HG03457 (cell line): ENCODE results near the gene SSX2IP.
"Not testable (repeated sequence)": the region's sequence is repeated elsewhere in the genome, so short reads cannot be mapped to it uniquely, and the experiment has no call there.

Experiments used
- ATAC-seq: cut with Tn5 transposase; IDR thresholded peaks from one replicate; pipeline ENCODE4 v1.9.1; 2021; ENCODE audit warnings: moderate number of reproducible peaks; ENCODE audit not compliant: unreplicated experiment

The SSX2IP gene, protein sequence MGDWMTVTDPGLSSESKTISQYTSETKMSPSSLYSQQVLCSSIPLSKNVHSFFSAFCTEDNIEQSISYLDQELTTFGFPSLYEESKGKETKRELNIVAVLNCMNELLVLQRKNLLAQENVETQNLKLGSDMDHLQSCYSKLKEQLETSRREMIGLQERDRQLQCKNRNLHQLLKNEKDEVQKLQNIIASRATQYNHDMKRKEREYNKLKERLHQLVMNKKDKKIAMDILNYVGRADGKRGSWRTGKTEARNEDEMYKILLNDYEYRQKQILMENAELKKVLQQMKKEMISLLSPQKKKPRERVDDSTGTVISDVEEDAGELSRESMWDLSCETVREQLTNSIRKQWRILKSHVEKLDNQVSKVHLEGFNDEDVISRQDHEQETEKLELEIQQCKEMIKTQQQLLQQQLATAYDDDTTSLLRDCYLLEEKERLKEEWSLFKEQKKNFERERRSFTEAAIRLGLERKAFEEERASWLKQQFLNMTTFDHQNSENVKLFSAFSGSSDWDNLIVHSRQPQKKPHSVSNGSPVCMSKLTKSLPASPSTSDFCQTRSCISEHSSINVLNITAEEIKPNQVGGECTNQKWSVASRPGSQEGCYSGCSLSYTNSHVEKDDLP

DNA sequence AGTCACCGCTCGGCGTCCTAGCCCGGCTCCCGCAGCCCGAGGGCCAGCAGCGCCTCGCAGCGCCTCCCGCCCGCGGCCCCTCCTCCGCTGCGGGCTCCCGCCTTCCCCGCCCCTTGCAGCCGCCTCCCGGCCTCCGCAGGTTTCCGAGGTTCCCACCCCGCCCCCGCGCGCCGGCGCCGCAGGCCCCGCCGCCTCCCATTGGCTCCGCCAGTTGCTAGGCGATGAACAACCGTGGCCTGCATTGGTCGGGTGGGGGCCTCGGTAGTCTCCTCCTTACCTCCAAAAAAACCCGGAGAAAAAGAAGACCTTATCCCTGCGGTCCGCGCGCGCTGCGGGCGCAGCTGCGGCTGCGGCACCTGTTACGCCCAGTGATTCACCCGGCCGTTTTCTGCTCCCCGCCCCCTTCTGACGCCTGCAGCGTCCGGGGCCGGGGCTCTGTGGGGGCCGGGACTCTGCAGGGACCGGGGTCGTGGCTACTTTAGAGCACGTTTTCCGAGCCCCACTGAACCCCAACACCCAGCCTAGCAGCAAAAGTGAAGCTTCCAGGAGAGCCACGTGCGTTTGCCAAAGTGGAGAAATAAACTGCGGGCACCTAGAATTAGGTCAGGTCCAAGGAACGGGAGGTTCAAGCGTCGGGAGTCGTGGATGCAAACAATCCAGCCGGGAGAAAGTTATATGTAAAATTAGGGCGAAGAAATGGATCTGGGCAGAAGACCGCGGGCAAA is at the start of gene SSX2IP:
SSX2IP (minus strand) TSS at position 65 of the 725 bp plus-strand sequence. CDS start 19,242 bp downstream, outside the sequence.
- peak; percentile 88 for ATAC-seq

DNA sequence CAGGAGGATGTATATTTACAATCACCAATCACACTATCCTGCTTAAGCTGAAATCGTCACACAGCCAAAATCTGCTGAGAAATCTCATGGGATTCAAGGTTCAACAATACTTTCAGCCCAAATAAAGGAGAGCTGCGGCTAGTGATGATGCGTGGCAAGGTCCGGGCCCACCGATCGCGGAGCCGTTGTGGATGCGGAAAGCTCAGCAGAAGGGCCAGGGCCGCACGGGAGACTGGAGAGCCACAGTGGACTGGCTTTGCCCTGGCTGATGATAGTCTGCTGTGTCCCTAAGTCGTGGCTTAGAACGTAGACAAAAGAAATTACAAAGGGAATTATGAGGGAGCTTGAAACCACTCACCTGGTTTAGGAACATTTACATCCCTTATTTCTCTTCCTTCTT is 48.0 kb upstream of the SSX2IP start:
- ATAC-seq: no peak

DNA sequence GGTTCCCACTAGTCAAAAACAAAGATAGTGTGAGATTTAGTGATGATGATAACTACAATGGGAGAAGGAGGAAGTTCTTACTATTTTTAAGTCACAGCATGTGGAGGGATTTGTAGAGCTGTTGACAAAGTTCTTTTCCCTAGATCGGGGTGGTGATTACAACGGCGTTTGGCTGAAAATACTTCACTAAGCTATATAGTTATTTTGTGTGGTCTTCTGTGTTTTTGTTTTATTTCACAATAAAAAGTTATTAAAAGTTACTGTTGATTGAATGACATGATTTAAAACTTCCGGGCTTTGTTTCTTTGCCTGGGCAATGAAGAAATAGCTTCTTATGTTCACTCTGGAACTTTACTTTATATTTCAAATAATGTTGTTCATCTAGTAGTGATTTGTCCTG is 47.3 kb upstream of the SSX2IP start:
- no peak for ATAC-seq

DNA sequence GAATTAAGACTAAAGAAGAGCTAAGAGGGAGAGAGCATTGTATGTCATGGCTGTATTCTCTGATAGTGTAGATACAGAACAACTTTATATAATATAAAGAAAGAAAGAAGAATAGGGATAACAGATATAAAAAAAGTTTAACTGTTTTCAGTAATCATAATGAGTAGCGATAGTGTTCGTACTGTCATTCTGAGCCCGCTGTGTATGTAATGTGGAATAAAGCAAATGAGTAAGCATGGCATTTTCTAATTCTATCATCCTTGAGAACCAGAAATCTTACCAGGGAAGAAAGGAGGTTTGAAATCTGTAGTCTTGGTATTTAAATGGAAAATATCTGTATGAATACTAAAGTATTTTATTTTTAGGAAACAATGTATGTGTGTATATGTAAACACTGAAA is 46.7 kb upstream of the SSX2IP start:
- no peak for ATAC-seq

DNA sequence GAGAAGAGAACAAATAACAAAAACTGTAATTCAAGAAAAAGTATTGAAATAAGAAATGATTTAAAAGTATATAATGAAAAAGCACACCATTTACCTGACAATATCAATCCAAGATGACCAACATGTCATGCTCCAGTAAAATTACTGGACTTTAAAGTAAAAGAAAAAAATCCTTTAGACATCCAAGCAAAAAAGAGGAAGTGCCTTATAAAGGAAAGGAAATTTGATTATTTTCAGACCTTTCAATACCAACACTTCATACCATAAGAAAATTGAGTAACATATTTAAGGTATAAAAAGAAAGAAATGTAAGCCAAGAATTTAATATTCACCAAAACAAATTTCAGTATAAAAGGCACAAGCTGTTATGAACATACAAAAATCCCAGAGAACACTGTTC is 46.2 kb upstream of the SSX2IP start:
- ATAC-seq: no peak

DNA sequence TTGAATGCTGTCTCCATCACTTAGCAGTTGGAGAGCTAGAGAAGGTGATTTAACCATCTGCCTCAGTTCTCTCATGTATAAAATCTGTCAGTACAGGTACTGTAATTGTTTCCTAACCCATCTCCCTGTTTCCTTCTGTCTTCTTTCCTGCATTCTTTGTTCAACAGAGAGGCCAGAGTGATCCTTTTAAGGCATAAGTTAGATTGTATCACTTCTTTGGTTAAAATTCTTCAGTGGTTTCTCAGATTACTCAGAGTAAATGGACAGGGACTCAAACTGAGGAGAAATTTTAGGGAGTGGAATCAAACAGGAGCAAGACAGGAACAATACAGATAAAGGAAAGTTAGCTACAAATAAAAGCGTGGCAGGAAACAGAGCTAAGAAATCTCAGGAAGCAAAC is 45.2 kb upstream of the SSX2IP start:
- ATAC-seq: no peak

DNA sequence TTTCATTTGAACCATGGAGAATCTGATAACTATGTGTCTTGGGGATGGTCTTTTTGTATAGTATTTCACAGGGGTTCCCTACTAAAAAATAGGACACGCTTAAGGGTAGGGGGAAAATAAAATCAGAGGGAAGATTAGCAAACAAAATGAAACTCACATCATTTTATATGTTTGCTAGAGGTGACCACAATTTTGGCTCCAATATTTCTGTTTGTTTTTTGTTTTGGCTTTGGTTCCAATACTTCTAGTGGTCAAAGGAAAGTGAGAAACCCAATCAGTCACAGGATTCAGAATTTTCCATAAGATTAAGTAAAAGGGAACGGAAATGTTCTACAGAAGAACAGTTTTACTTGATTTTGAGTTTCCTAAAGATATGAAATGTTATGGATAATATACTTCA is 42.3 kb upstream of the SSX2IP start:
- no peak for ATAC-seq

DNA sequence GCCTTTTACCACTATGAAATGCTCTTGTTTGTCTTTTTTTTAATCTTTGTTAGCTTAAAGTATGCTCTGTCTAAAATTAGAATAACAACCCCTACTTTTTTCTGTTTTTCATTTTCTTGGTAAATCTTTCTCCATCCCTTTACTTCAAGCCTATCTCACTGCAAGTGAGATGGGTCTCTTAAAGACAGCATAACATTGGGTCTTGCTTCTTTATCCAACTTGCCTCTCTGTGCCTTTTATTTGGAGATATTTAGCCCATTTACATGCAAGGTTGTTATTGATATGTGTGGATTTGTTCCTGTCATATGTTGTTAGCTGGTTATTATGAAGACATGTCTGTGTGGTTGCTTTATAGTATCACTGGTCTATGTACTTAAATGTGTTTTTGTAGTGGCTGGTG is 41.3 kb upstream of the SSX2IP start:
- ATAC-seq: no peak

DNA sequence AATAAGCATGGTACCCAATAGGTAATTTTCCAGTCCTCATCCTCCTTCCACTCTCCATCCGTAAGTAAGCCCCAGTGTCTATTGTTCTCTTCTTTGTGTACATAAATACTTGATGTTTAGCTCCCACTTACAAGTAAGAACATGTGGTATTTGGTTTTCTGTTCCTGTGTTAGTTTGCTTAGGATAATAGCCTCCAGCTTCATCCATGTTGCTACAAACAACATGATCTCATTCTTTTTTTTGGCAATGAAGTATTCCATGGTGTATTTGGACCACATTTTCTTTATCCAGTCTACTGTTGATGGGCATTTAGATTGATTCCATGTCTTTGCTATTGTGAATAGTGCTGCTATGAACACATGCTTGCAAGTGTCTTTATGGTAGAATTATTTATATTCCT is 37.5 kb upstream of the SSX2IP start:
- not testable (repeated sequence) for ATAC-seq

DNA sequence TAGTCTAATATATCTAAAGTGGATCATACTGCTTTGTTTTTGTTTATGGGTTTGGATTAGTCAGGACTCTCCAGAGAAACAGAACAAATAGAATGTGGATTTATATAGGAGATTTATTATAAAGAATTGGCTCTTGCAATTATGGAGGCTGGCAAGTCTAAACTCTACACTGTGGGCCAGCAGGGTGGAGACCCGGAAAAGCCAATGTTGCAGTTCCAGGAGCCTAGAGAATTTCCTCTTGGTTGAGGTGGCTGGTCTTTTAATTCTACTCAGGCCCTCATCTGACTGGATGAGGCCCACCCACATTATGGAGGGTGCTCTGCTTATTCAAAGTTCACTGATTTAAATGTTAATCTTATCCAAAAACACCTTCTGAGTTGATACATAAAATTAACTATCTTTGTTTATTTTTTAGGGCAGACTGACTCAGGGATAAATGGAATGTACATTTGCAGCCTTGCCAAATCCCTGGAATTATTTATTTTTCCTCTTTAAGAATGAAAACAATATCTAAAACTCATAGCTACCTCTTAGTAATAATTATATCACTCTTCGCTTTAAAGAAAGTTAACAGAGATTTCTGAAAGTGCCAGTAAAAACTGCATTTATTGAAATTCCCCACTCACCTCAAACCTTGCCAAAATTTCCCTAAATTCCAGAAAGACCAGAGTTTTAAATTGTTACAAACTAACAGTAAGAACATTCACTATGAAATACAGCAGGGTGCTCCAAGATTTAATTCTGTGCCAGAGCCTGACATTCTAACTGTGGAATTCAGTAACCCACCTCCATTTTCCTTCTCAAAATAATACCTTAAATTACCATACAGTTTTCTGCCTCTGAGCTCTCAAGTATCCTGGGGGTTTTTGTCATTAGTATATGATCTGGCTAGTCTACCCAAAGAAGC is 36.6 kb upstream of the SSX2IP start:
- ATAC-seq: no peak

DNA sequence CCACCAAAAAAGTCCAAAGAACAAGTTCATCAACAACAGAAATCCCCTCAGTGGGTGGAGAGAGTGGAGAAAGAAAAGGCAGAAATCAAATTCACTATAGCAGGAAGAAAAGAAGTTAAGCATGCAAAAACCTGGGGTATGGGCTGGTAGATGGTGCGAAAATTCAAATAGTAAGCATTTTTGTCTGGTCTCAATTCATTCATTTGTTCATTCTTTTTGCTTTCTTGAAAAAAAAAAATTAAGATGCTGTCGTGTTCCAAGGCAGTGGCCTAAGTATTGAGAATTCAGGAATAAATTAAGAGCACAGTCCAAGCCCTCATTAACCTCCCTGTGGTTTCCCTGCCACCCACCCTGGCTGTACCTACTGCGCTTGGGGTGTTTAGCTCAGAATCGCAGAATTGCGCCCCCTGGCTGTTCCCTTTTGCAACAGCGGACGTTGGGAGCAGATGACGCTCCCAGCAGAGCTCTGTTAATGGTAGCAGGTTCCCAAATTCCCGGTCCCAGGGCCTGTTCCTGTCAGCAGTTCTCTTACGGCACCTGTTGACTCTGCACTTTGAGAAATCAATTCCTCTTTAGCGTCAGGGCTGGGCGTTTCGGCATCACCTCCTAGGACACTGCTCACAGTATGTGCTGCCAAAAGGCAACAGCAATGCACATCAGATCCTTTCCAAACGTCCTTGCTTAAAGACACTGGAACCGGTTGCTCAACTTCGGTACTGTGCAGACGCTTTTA is 34.0 kb upstream of the SSX2IP start:
- ATAC-seq: no peak

DNA sequence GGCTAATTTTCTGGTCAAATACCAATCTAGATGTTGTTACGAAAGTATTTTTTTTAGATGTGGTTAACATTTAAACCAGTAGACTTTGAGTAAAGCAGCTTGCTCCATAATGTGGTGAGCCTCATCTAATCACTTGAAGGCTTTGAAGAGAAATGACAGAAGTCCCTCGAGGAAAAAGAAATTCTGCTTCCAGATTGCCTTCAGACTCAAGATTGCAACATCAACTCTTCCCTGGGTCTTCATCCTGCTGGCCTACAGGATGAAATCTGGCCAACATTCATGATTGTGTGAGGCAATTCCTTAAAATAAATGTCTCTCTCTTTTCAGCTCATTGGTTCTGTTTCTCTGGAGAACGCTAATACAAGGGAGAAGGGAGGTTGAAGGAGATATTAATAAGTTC is 32.5 kb upstream of the SSX2IP start:
- no peak for ATAC-seq

DNA sequence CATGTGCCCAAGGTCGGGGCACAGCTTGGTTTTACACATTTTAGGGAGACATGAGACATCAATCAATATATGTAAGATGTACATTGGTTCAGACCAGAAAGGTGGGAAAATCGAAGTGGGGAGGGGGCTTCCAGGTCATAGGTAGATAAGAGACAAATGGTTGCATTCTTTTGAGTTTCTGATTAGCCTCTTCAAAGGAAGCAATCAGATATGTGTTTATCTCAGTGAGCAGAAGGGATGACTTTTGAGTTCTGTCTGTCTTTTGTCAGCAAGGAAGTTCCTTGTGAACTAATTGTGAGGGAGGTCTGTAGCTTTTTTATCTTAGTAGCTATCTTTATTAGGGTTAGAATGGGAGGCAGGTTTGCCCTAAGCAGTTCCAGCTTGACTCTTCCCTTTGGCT is 31.6 kb upstream of the SSX2IP start:
- ATAC-seq: not testable (repeated sequence)

DNA sequence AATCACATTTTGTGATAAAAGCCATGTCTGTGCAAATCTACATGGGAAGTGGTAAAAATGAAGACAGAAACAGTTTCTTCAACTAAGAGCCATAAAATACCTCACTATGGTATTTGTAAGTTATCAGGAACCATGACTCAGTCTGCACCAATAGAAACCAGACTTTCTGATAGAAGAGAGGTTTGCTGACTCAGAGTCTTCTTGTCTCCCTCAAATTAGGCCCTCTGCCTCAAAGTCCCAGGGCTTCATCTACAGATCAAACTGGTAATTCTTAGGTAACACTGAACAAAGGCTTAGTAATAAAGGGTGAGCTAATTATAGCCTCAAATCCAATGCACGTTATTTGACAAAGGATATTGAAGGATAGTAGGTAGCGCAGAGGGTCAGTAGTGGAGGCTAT is 30.9 kb upstream of the SSX2IP start:
- ATAC-seq: no peak

DNA sequence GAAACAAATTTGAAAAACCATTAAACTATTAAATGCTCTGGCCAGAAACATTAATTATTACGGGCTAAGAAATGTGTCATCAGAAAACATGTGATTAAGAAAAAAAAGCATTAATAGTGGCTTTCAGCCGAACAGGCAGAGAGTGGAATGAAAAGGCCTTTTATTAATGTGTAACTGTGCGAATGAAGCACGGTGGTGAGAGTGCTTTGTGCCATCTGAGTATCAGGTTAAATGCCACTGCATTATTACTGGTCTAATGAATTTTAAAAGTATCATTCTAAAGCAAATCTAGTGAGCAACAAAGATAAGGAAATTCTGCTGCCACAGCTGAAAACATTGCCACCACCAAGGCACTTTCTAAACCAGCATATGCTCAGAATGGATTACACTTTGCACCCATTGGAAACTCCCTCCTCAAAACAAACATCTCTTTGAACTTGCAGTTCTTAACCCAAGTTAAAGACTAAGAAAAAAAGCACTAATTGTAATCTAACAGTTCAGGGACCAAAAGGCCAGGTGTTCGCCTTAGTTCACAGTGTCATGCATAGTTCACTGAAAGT is 30.0 kb upstream of the SSX2IP start:
- ATAC-seq: peak; percentile 67

DNA sequence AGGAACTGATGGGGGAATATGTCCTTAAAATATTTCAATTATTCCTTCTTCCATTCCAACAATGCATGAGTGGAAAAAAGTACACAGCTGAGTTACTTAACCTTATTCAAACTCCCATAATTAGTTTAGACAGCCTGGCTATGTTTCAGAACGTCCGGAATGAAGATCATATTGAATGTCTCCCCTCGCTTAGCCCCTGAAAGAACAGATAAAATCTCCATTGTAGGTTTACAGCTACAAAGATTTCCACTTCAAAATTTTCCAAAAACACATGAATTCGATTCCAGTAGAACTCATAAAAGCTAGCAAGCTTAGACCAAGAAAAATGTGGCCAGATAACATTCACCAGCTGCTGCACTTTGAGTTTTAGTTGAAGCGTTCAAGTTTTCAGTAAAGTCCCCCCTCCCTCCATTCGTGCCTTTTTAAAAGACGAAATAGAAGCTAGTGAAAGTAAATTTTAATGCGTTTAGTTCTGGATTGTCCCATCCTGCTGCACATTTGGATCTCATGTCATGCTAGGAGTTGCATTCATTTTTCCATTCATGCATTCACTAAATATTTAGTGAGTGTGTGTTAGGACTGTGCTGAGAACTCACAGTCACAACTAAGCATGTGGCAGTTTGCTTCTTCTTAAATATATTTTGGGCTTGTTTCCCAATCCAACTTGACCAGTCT is 29.4 kb upstream of the SSX2IP start:
- no peak for ATAC-seq

DNA sequence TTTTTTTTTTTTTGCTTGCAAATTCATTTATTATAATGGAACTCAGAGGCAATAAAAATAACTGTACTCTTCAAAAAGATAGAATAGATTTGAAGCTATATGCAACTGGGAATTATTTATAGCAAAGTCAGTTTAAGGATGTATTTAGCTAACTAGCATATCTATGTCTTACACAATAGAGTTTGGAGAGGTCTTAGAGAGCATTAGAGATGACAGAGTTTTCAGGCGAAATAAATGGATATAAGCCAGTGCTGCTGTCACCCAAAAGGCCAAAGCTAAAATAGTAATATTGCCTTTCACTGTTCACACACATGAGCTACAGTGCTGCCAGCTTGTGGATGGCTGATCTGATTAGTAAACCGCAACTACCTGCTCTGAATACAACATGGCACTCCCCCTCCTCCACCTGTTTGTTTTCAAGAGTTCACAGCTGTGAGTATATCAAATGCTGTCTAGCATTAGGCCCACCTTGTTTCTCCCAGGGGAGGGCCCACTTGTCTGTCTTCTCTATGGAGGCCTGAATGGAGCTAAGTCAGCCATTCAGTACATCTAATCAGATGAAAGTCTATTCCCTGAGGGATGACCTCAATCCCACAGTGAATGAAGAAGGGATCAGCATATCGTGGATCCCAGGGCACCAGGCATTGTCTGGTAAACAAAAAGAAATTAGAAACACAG is 25.2 kb upstream of the SSX2IP start:
- ATAC-seq: no peak

DNA sequence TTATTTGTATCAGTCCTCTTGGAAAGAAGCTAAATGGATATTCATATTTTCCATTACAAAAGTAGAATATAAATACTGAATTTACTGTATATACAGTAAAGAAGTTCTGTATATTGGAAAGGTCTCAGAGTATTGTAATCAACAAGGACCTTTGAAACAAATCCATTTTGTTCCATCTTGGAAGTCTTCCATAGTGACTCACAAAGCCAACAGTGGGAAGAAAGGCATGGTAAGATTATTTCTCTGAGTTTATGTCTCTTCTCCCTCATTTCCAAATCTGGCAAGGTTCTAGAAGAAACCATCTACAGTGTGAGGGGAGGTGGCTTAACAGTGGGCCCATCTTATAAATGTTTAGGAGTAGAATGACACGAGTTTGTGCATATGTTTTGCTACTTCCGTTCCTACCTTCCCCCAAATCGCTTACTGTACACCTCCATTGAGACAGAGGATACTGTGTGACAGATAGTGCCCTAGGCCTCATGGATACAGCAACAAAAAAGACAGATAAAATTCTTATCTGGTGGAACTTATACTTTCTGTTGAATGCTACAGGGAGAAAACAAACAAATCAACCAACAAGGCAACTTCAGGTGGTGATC is 22.1 kb upstream of the SSX2IP start:
- ATAC-seq: no peak
